PFSK-1 (cell line): ENCODE data around the gene CAMTA1.

Source experiments
- FOXP2 ChIP-seq: optimal IDR thresholded peaks from 2 replicates; pipeline ENCODE3; 2011; ENCODE audit warnings: borderline replicate concordance, control low read depth, inconsistent platforms; ENCODE audit not compliant: insufficient read depth; ENCODE audit errors: extremely low read length, extremely low read depth
- POLR2AphosphoS5 ChIP-seq: IDR thresholded peaks from 2 replicates; pipeline ENCODE4 v1.6.1; 2012; ENCODE audit warnings: low read depth, mild to moderate bottlenecking, control low read depth, low read length, moderate library complexity
- REST ChIP-seq, 2 experiments: IDR thresholded peaks; 2 replicates each; pipeline versions ENCODE4 v1.6.1 to v1.8.0; 2011 to 2012; ENCODE audit warnings: low read depth in 2 of 2, low read length in 2 of 2, control low read depth in 1 of 2, inconsistent platforms in 1 of 2, mild to moderate bottlenecking in 1 of 2, moderate library complexity in 1 of 2; ENCODE audit not compliant: insufficient read depth in 1 of 2
- SIN3A ChIP-seq: IDR thresholded peaks from 2 replicates; pipeline ENCODE4 v1.6.1; 2012; ENCODE audit warnings: mild to moderate bottlenecking, low read length, moderate library complexity, borderline replicate concordance; ENCODE audit not compliant: insufficient read depth
- TAF1 ChIP-seq: IDR thresholded peaks from 2 replicates; pipeline ENCODE4 v1.6.1; 2012; ENCODE audit warnings: low read length, control low read depth, borderline replicate concordance; ENCODE audit not compliant: insufficient read depth

Gene CAMTA1

GRCh38 chr1:7293702-7294629 is 508.7 kb downstream of the CAMTA1 start:
- no peak for TF ChIP-seq SIN3A
- TF ChIP-seq TAF1 = no peak
- TF ChIP-seq POLR2AphosphoS5 = no peak
- no peak for TF ChIP-seq REST (IDR thresholded peaks at IDR 0.05; ENCODE audit: insufficient read depth in 1 of 2, low read depth in 2 of 2, low read length in 2 of 2)
- no peak for TF ChIP-seq FOXP2

GRCh38 chr1:7294636-7295035 is 509.4 kb downstream of the CAMTA1 start:
- TF ChIP-seq FOXP2 (no peak), POLR2AphosphoS5 (no peak), TAF1 (no peak), REST (IDR thresholded peaks at IDR 0.05; ENCODE audit: insufficient read depth in 1 of 2, low read depth in 2 of 2, low read length in 2 of 2) (no peak), SIN3A (no peak)

- TF ChIP-seq SIN3A = no peak
- TF ChIP-seq POLR2AphosphoS5 = no peak
- TF ChIP-seq TAF1 = no peak
- no peak for TF ChIP-seq FOXP2
- TF ChIP-seq REST (IDR thresholded peaks at IDR 0.05; ENCODE audit: insufficient read depth in 1 of 2, low read depth in 2 of 2, low read length in 2 of 2) = no peak
Measured at GRCh38 chr1:7295946-7296345, 510.7 kb downstream of the CAMTA1 start.

- TF ChIP-seq REST (IDR thresholded peaks at IDR 0.05; ENCODE audit: insufficient read depth in 1 of 2, low read depth in 2 of 2, low read length in 2 of 2) = no peak
- TF ChIP-seq TAF1 = no peak
- TF ChIP-seq SIN3A = no peak
- TF ChIP-seq FOXP2 = no peak
- no peak for TF ChIP-seq POLR2AphosphoS5
Measured at GRCh38 chr1:7296968-7297367, 511.7 kb downstream of the CAMTA1 start.
